ENCODE measurements around the gene TSHZ2.

The TSHZ2 gene

DNA sequence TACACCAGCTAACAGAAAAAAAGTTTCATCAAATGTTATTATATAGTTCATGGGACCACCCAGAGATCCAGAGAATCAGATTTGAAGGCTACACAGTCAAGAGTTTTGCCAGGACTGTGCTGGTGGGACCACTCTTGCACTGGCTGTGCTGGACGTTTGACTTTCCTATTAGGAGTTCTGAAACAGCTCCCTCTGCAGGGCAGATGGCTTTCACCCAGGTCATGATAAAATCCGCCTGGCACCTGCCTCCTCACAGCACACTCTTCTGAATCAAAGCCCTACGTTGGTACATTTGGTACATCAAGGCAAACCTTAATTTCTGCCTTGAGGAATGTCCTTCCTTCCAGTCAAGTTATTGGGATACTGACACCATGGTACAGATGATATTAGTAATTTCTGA, 319.4 kb downstream of the TSHZ2 start:
- ChIA-PET POLR2A (no interaction called here), CTCF (interaction anchor here (0.8 kb wide), 1 partner anchor 21 kb away, joined by 3 read pairs; no protein-coding TSS in a partner anchor)
- no peak for TF ChIP-seq LEF1 (IDR thresholded peaks at IDR 0.05; ENCODE audit: borderline replicate concordance)
- TF ChIP-seq TARDBP (IDR thresholded peaks at IDR 0.05): no peak
- no peak for TF ChIP-seq SP1 (IDR thresholded peaks at IDR 0.05)
- no peak for TF ChIP-seq ARNT (IDR thresholded peaks at IDR 0.05)
- no peak for TF ChIP-seq L3MBTL2 (conservative IDR thresholded peaks at IDR 0.05)
- no peak for TF ChIP-seq FOXM1 (IDR thresholded peaks at IDR 0.05; ENCODE audit: borderline replicate concordance)
- TF ChIP-seq ELF4 (IDR thresholded peaks at IDR 0.05): no peak
- TF ChIP-seq BHLHE40 (IDR thresholded peaks at IDR 0.05; ENCODE audit: borderline replicate concordance): no peak
- TF ChIP-seq, protein P1, sequence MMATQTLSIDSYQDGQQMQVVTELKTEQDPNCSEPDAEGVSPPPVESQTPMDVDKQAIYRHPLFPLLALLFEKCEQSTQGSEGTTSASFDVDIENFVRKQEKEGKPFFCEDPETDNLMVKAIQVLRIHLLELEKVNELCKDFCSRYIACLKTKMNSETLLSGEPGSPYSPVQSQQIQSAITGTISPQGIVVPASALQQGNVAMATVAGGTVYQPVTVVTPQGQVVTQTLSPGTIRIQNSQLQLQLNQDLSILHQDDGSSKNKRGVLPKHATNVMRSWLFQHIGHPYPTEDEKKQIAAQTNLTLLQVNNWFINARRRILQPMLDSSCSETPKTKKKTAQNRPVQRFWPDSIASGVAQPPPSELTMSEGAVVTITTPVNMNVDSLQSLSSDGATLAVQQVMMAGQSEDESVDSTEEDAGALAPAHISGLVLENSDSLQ (IDR thresholded peaks at IDR 0.05): no peak
- no peak for TF ChIP-seq NFRKB (IDR thresholded peaks at IDR 0.05)
- no peak for TF ChIP-seq ZNF384 (IDR thresholded peaks at IDR 0.05)
- no peak for TF ChIP-seq FOXK2 (IDR thresholded peaks at IDR 0.05)
- TF ChIP-seq SUZ12 (IDR thresholded peaks at IDR 0.05): no peak
- TF ChIP-seq CTBP1 (IDR thresholded peaks at IDR 0.05; ENCODE audit: borderline replicate concordance): no peak
- TF ChIP-seq FOXA1 (IDR thresholded peaks at IDR 0.05): no peak
- peak; percentile 40 for DNase-seq (ENCODE audit: extremely low spot score)

DNA sequence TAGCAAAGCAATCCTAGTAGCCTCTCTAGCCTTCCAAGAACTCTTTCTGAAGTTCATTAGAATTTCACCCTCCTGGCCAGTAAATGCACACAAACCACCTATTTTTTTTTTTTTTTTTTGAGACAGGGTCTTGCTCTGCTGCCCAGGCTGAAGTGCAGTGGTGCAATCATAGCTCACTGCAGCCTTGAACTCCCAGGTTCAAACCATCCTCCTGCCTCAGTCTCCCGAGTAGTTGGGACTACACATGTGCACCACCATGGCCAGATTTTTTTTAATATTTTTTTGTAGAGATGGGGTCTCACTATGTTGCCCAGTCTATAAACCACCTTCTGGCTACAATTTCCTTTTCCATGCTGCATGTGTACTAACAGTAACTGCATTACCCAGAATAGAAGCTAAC, 320.2 kb downstream of the TSHZ2 start:
- ChIA-PET CTCF (no interaction called here), POLR2A (no interaction called here)
- no peak for TF ChIP-seq FOXK2 (IDR thresholded peaks at IDR 0.05)
- TF ChIP-seq ZNF384 (IDR thresholded peaks at IDR 0.05): no peak
- no peak for TF ChIP-seq L3MBTL2 (conservative IDR thresholded peaks at IDR 0.05)
- no peak for TF ChIP-seq FOXM1 (IDR thresholded peaks at IDR 0.05; ENCODE audit: borderline replicate concordance)
- no peak for TF ChIP-seq SP1 (IDR thresholded peaks at IDR 0.05)
- no peak for TF ChIP-seq ELF4 (IDR thresholded peaks at IDR 0.05)
- TF ChIP-seq FOXA1 (IDR thresholded peaks at IDR 0.05): no peak
- TF ChIP-seq ARNT (IDR thresholded peaks at IDR 0.05): no peak
- no peak for TF ChIP-seq HDGF (IDR thresholded peaks at IDR 0.05; ENCODE audit: borderline replicate concordance)
- TF ChIP-seq TARDBP (IDR thresholded peaks at IDR 0.05): no peak
- TF ChIP-seq BHLHE40 (IDR thresholded peaks at IDR 0.05; ENCODE audit: borderline replicate concordance): no peak
- TF ChIP-seq LEF1 (IDR thresholded peaks at IDR 0.05; ENCODE audit: borderline replicate concordance): no peak
- TF ChIP-seq NFRKB (IDR thresholded peaks at IDR 0.05): no peak
- no peak for TF ChIP-seq CTBP1 (IDR thresholded peaks at IDR 0.05; ENCODE audit: borderline replicate concordance)
- TF ChIP-seq, protein P1 (IDR thresholded peaks at IDR 0.05): no peak
- no peak for TF ChIP-seq SUZ12 (IDR thresholded peaks at IDR 0.05)
- DNase-seq (ENCODE audit: extremely low spot score): no peak

DNA sequence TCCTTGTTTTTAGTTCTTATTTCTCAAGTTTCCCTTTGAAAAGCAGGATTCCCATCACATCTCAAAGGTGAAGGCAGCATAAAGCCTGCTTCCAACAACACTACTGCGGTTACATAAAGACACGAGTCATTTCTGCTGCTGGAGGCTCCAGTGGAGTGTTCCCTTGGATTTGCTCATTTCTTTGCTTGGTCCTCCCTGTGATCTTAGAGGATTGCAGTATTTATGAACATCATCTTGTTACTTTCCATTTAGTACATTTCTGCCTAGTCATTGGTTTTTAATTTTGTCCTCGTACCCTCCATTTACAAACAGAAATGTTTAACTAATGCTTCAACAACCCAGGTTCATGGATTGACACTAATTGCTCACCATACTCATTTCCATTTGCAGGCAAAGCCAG, 322.6 kb downstream of the TSHZ2 start:
- TF ChIP-seq NFRKB (IDR thresholded peaks at IDR 0.05) (no peak), ELF4 (IDR thresholded peaks at IDR 0.05) (no peak), TARDBP (IDR thresholded peaks at IDR 0.05) (no peak), FOXA1 (IDR thresholded peaks at IDR 0.05) (no peak), L3MBTL2 (conservative IDR thresholded peaks at IDR 0.05) (no peak)
- TF ChIP-seq, protein P1 (IDR thresholded peaks at IDR 0.05): no peak
- no peak for DNase-seq (ENCODE audit: extremely low spot score)
- ChIA-PET CTCF (interaction anchor here (0.6 to 1.3 kb wide), 2 partner anchors 16 to 576 kb away, joined by 3 to 8 read pairs; no protein-coding TSS in a partner anchor), POLR2A (no interaction called here)

DNA sequence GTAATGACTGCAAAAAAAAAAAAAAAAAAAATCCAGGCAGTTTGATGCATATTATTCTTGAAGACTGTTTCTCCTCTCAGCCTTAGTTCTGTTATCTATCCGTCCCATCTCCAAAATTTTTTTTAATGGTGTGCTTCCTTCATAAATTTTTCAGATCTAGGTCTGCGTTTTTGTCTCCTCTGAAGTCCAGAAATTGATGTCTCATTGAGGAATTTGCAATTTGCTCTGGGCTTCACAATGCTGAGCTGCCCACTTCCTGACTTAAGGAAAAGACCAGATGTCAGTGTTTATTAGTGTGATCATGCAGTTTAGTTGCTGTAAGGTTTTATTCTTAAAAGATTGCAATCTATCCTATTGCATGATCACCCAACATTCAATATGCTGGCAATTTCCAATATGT, 323.9 kb downstream of the TSHZ2 start:
- TF ChIP-seq, protein P1 (IDR thresholded peaks at IDR 0.05): no peak
- TF ChIP-seq ARNT (IDR thresholded peaks at IDR 0.05) (no peak), LEF1 (IDR thresholded peaks at IDR 0.05; ENCODE audit: borderline replicate concordance) (no peak), L3MBTL2 (conservative IDR thresholded peaks at IDR 0.05) (no peak), BHLHE40 (IDR thresholded peaks at IDR 0.05; ENCODE audit: borderline replicate concordance) (no peak), ELF4 (IDR thresholded peaks at IDR 0.05) (no peak), NFRKB (IDR thresholded peaks at IDR 0.05) (no peak), FOXM1 (IDR thresholded peaks at IDR 0.05; ENCODE audit: borderline replicate concordance) (no peak), ZNF384 (IDR thresholded peaks at IDR 0.05) (no peak), SUZ12 (IDR thresholded peaks at IDR 0.05) (no peak), CTBP1 (IDR thresholded peaks at IDR 0.05; ENCODE audit: borderline replicate concordance) (no peak), SP1 (IDR thresholded peaks at IDR 0.05) (no peak), TARDBP (IDR thresholded peaks at IDR 0.05) (no peak), HDGF (IDR thresholded peaks at IDR 0.05; ENCODE audit: borderline replicate concordance) (no peak), FOXA1 (IDR thresholded peaks at IDR 0.05) (no peak), FOXK2 (IDR thresholded peaks at IDR 0.05) (no peak)
- no peak for DNase-seq (ENCODE audit: extremely low spot score)
- ChIA-PET POLR2A (no interaction called here), CTCF (no interaction called here)

DNA sequence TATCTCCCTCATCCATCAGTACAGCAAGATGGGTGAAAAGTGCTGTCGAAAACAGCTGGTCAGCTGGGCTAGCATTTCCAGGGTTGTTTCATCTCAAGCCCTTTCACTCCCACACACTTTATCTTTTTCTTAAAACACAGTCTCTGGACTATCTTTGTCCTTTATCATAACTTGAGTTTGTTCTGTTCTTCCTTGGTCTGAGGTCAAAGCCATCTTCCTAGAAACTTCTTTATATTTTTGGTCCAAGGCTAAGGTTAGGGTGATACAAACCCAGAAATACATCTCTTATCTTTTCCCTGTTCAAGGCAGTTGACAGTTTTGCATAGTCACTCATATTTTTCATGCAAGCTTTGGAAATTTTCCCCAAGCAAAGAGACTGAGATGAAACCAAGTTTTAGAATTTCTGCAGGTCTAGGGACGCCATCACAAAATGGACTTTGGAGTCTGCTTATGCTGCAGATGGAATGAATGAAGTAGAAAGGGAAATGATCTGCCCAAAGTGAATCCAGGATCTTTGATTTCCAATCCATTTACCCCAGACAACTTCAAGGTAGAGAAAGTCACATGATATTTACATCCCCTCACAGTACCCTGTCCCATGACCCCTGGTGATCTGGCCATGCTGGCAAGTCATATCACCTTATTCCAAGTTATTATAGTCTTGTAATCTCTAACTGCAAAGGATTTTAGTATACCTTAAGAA, 324.4 kb downstream of the TSHZ2 start:
- POLR2A ChIA-PET: no interaction called here
- CTCF ChIA-PET: interaction anchor here (0.5 kb wide), 1 partner anchor 312 kb away, joined by 3 read pairs; no protein-coding TSS in a partner anchor
- no peak for DNase-seq (ENCODE audit: extremely low spot score)
- TF ChIP-seq FOXK2 (IDR thresholded peaks at IDR 0.05) (no peak), ELF4 (IDR thresholded peaks at IDR 0.05) (no peak)

Measured in HEK293T (cell line).